NCI-H526 (cell line): ENCODE data around the gene MYADML2.

ENCODE experiments used
- DNase-seq, 2 experiments: peaks; one replicate each; lab custom pipeline; 2025; lab: John Stamatoyannopoulos, UW

Gene MYADML2

DNA sequence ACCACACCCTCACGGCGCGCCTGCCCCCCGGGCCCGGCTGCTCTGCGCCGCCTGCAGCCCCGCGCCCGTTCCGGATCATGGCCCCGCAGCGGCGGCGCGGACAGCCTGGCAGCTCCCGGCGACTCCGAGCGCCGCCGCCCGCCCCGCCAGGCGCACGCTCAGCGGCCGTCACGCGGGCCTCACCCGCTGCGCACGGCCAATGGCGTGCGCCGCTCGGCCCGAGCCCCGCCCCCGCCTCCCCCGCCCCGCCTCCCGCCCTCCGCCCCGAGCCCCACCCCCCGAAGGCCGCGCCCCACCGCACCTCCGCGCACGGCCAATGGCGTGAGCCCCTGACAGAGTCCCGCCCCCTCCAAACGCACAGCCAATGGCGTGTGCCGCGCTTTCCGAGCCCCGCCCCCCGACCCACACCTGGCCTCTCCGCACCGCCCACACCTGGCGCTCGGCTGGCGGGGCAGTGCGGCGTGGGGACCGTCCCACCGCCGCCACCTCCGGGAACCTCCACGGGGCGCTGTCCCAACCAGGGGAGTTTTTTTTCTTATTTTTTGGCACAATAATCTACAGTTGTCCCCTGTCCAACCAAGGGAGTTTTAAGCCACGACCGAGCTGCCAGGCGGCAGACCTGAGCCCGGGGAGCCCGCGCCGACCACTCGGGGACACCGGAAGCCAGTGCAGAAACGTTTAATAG lies 35.6 kb downstream of the MYADML2 start, which contains the start of gene PCYT2:
Gene PCYT2, minus strand, starts transcription at position 123 of the 685 bp plus-strand sequence. Its CDS starts 44 bp downstream, at position 79.
- DNase-seq = peak; percentile 78 to 98

DNA sequence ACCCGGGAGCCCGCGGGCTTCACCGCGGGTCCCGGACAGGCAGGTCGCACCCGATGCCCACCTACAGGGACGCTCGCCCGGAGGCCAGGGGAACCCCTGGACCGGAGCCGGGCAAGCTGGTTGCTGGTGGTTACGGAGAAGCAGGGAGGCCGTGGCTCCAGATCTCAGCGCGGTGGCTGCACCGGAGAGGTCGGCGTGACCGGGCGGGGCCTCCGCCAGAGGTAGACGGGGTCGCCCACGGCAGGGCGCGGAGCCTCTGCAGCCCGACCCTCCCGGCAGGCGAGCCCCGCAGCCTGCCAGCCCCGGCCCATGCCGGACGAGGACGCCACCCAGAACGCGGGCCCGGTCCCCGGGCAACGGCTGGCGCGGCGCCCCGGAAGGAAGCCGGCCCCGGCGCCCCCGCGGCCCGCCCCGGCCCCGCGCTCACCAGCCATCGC lies 36.2 kb downstream of the MYADML2 start:
- peak in 1 of 2 experiments; percentile 47 for DNase-seq

DNA sequence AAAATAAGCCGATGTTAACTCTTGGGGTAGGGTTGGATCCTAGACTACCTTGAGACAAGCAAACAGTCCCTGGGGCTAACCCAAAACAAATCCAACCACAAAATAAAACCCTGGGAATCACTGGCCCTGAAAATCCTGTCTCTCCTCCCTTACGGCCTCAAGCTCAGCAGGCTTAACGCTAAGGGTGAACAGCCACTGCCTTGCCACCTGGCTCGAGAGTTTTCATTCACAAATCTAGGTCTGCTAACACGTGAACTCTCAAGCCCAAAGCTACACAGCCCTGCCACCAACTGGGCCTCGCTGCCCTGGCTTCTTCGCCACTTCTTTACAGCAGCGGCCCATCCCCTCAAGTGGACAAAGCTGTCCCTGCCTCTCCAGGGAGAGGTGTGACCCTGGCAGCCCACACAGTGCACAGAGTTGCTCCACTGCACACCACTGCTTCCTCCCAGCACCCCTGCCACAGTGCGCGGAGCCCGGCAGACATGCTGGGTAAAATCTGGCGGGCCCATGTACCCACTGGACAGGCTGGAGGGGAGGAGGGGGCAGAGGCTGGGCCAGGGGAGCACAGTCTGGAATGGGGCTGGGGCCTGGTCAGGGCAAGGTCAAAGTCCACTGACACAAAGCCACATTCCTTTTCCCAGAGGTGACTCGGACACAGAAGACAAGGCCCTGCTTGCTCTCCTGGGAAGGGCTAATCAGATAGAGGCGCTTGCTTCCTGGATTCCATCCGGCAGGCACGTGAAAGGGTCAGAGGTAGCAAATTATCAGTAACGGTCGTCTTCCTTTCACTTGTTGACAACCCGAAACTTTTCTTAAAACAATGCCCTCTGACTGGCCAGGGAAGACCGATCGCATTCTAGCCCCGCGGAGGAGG lies 36.8 kb downstream of the MYADML2 start:
- DNase-seq = peak in 1 of 2 experiments; percentile 35

DNA sequence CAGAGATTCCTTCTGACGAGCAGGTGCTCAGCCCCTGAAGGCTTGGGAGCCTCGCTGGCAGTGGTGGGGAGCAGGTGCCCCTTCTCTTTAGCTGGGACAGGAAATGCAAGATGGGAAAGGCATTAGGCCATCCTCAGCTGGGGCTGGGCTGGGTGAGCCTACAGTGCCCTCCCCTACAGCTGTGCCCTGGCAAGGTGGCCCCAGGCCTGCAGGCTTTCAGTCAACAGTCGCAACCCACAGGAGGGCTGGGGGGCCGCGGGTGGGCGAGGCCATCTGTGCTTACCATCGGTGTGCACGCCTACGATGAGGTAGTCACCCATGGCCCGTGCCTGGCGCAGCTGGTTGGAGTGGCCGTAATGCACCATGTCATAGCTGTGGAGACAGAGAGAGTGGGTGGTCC lies 37.8 kb downstream of the MYADML2 start:
- DNase-seq = no peak

DNA sequence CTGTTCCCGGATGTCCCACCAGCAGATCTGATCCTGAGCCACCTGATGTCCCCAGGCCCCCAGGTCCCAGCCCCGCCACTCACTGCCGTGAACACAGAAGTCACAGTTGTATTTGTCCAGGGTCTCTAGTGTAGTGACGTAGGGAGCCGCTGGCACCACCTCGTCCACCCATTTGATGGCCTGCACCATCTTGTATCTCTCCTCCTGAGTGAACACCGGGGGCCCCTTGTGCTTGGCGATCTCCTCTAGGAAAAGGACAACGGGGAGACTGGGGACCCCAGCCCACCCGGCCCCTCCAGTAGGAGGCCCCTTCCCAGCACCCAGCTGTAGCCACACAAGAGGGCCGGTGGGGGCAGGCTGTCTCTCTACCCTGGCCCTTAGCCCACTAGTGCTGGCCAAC lies 38.2 kb downstream of the MYADML2 start:
- DNase-seq = no peak

DNA sequence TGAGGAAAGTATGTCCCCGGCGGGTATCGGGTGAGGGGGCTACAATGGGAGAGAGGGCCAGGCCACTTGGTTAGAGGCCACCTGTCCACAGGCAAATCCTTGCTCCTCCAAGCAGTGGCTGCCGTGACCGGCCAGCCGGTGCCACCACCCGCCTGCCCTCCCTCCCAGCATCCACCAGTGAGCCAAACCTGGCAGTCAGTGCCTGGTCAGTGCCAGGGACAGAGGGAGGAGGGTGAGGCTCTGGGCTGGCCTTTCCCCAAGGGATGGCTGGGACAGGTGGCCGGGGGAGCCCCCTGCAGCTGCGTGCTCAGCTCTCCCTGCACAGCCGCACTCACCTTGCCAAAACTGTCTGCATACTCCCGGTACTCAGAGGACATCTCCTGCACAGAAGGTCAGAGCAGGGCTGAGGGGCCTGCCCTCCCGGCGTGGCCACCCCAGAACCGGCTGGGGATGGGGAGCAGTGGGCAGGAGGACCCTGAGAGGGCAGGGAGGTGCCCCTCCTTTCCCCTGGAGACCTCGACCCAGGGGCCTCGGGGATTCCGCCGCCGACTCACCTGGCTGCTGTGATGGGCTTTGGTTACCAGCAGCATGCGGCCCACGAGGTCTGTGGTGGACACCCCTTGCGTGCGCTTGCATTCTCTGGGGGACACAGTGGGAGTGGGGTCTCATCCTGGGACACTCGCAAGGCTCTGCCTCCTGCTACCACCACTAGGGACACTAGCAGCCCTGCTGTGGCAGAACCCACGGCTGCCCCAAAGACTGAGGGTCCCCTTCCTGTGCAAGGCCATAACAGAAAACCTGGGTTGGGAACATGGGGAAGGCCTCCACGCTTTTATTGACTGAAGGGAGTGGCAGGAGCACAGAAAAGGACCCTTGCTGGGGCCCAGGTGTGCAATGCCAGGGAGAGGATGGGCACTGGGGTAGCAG lies 39.6 kb downstream of the MYADML2 start:
- no peak for DNase-seq

DNA sequence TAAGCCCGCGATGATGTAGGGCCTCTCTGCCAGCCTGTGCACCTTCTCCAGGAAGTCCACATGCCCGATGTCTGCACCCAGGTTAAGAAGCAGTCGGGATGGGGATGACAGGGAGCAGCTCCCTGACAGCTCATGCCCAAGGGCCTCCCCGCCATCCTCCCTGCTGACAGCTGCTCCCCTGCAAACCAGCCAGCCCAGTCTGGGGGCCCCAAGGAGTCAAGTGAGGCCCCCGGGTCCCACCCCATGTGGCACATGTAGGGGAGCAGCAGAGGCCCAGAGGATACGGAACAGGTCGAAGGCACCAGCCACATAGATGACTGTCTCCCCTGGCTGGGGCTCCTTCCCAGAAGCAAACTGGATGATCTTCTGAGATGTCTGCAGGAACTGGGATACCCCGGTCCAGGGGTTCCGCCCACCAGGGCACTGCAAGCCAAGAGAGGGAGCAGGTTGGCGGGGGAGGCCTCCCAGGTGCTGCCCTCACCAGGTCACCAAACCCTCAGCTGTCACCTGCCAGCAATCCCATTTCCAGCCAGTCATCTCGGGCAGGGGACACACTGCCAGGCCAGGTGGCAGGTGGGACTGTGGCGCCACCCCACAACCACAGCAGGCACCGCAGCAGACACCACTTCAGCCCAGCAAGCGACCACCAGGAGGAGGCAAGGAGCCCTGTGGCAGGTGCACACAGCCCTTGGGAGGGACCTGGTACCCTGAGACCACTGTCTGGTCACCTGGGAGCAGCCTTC lies 40.4 kb downstream of the MYADML2 start:
- DNase-seq = no peak

DNA sequence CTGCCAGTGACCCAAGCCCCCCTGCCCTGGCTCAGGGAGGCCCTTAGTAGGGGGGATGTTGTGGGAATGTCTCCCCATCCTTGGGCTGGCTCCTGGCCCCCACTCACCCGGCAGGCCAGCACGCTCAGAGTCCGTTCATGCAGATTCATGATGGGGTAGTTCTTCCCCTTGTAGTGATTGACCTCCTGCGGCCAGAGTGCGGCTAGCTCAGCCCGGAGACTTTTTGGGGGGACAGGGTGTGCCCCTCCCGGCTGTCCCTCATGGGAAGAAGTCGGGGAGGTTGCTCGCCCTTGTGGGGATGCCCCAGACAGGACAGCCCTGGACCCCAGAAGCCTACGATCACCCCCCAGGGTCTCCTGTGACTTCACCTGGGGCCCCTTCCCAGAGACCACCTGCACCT lies 41.0 kb downstream of the MYADML2 start:
- DNase-seq = no peak

DNA sequence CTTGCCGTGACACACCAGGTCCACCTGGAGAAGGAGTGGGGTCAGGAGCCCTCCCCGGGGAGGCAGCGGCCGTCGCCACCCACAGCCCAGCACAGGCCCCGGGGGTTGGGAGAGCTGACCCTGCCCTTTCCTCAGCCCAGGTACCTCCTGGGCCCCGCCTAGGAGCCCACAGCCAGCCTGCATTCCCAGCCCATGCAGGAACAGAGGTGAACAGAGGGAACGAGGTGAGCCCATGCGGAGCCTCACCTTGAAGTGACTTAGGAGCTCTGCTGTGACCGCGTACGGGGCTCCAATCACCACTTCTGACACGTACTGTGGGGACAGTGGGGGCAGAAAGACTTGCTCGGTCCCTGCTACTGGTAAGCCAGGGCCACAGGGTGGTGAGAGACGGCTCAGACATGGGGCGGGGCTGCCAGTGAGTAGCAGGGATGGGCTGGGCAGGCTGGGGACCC lies 41.6 kb downstream of the MYADML2 start:
- DNase-seq = no peak

DNA sequence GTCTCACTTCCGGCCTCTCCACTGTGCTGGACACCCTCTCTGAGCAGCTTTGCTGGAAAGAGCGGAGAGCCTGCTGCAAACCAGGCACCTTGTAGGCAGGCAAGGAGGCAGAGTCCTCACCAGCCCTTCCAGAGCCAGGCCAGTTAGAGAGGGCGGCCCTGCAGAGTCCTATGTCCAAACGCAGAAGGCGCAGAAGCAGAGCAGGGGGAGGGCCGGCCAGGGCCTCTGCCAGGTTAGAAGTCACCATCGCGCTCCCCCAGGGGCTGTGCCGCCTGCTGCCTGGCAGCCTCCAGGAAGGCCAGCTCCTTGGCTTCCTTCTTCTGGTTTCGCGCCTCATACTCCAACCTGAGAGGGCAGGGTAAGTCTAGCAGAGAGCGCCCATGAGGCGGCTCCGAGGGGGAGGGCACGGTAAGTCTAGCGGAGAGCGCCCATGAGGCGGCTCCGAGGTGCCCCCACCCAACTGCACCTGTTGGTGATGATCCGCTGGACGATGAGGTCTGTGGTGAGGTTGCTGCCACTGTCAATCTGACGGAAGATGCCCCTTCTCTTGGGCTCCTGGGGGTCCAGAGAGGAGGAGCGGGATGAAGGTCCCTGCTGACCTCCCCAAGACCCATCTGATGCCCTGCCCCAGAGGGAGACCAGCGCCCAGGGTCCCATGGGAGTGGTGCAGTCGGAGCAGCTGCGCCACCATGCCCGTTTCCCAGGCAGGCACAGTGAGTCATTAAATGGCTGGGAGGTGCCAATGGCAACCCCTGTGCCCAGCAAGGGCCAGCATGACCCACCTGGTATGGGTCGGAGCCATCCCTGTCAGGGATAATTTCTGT lies 42.2 kb downstream of the MYADML2 start:
- no peak for DNase-seq

DNA sequence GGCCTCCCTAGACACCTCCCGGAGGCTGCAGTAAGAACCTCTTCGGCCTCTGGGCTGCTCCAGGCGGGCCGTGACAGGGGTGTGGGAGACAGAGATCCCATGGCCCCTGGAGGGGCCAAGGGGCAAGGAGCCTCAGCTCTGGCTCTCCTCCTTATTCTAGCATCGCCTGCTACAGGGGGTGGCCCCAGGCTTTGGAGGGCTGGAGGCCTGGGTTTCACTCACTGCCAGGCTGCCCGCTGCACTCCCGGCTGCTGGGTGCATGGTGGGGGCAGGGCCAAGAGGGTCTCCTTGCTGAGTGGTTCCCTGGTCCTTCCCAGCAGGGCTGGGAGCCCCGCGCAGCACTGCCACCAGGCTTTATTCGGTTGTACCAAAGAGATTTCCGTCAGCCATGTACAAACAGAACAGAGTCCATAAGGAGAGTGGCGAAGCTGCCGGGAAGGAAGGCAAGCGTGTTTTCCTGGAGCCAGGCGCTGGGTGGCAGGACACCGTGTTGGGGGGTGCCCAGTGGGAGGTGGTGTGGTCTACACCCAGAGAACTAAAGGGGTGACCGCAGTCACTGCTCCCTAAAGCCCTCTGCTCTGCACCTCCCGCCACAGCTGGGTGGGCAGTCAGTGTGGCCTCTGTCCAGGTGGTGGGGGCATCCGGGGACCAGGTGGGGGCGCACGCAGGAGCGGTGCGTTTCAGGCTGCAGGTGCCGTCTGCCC lies 43.0 kb downstream of the MYADML2 start:
- no peak for DNase-seq

DNA sequence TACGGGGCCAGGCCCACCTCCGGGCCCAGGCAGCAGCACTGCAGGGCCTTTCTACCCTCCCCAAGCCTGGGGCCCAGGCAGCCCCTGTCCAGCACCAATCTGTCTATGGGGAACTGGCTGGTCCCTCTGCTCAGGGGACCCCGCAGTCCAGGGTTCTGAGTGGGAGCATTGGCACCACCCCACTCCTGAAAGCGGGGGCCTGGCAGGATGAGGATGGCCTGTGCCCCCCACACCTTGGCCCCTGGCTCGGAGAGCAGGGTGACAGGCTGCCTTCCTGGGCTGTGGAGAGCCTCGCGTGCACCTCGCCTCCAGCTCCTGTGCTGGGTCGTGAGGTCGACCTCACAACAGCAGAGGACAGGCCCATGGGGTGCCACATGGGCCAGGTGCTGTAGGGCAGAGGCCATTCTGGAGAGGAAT lies 43.6 kb downstream of the MYADML2 start:
- no peak for DNase-seq

DNA sequence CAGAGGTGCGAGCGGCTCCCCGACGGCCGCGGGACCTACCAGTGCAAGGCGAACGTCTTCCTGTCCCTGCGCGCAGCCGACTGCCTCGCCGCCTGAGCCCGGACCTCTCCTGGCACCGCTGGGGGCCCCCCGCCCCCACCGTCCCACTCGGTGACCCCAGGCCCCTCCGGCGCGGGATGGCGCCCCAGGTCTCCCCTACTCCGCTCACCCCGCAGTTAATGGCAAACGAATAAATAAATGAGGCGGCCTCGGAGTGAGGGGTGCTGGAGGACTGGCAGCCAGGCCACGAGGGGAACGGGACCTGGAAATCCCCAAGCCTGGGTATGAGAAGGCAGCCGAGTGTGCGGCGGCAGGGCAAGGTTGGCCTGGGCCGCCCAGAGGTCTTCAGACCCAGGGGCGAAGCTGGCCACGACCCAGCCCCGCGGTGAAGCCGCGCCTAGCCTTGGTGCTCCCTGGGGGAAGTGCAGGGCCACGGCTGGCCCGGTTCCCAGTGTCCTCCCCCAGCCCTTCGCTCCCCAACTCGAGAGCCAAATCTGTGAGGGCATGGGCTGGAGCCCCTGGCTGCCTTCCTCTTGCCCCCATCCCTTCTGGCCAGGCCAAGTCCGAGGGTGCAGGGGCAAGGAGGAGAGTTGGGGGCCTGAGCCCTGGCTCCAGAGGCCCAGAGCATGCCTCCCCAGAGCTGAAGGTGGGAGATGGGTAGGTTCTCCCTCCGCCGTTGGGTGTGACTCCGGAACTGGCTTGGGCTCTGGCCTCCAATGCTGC lies 44.2 kb downstream of the MYADML2 start:
- DNase-seq = no peak

DNA sequence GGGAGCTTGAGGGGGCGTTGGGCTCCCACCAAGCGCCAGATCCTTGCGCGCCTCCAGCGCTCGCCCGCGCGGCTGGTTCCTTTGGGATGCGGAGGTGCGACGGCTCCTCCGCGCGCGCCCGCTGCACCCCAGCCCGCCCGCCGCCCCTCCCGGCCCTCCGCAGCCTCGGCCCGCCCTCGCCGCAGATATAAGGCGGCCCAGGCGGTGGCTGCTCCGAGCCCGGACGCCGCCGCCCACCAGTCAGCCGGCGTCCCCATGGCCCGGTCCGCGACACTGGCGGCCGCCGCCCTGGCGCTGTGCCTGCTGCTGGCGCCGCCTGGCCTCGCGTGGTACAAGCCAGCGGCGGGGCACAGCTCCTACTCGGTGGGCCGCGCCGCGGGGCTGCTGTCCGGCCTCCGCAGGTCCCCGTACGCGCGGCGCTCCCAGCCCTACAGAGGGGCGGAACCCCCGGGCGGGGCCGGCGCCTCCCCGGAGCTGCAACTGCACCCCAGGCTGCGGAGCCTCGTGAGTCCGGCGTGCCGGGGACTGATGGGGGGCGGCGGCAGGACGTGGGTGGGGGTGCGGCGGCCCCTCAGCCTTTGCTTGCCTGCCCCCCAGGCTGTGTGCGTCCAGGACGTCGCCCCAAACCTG lies 44.9 kb downstream of the MYADML2 start, which contains the start of gene NPB:
Gene NPB, plus strand, starts transcription at position 216 of the 630 bp plus-strand sequence. Its CDS starts 40 bp downstream, at position 256.
- DNase-seq = peak in 1 of 2 experiments; percentile 63

DNA sequence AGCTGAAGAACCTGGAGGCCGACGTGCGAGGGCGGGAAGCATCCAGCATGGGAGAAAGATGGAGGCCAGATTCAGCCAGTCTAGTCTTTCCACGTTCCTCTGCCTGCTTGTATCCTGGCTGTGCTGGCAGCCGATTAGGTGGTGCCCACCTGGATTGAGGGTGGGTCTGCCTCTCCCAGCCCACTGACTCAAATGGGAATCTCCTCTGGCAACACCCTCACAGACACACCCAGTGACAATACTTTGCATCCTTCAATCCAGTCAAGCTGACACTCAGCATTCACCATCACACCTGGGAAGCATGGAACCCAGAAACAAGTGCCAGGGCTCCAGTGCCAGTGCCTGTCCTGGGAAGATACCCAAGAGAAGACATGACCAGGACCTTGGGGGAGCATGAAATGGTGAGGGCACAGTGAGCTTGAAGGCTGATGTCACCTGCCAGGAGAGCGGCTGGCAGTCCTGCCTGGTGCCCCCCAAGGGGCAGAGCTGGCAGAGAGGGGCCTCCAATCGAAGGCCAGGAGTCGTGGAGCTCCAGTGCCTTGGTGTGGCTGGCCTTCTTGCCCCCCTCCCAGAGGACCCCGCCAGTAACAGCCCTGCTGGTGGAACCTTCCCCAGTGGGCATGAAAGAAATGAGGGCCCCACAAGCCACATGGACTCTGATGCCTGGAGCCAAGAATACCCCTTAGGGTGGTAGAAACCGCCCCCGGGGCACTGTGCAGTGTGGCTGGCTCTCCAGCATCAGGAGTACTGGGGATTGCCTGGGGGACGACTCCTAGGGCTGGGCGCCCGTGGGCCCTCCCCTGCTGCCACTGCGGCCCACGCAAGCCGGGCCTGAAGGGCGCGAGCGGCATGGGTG lies 45.6 kb downstream of the MYADML2 start:
- DNase-seq = no peak

DNA sequence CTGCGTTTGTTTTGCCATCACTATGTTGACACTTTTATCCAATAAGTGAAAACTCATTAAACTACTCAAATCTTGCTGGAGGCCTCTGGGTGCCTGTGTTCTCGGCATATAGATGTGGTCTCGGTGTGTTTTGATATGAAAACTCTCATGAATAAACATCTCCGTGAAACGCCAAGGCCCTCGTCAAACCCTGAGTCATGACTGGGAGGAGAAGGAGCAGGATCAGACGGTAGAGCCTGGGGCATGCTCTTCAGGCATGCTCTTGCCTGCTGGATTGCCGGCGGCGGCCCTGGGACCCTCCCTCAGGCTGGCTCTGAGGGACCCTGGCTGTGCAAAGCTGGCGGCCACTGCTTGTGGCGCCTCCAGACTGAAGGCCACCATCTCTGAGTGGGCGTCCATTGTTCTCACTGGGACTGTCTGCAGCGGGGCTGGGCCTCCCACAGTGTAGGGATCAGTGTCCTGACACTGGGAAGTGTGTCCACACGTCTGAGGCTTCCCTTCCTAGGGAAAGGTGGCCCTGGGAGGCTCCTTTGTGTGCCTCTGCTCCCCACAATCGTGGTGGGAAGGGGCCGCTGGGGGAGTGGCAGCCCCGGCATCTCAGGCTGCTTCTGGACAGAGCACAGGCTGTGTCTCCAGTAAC lies 46.7 kb downstream of the MYADML2 start:
- no peak for DNase-seq
